GM19455 (cell line): ENCODE data around the gene RPP30.

Source experiments
- ATAC-seq: cut with Tn5 transposase; IDR thresholded peaks from one replicate; pipeline ENCODE4 v1.9.1; 2021; ENCODE audit not compliant: unreplicated experiment

The RPP30 gene

GRCh38 chr10:90871766-90872647 is at the start of gene RPP30:
Gene RPP30 (plus strand): TSS chr10:90871974. CDS start chr10:90871987, 13 bp downstream.
- peak; percentile 96 for ATAC-seq

- no peak for ATAC-seq
Observed at GRCh38 chr10:90822508-90822907, 49.3 kb upstream of the RPP30 start.

DNA sequence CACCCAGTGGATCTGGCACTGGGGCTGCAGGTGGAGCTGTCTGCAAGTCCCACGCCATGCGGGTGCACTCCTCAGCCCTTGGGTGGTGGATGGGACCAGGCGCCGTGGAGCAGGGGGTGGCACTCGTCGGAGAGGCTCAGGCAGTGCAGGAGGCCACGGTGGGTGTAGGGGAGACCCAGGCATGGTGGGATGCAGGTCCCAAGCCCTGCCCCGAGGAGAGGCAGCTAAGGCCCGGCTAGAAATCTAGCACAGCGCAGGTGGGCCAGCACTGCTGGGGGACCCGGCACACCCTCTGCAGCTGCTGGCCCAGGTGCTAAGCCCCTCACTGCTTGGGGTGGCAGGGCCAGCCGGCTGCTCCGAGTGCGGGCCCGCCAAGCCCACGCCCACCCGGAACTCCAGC is 39.7 kb upstream of the RPP30 start:
- no peak for ATAC-seq

GRCh38 chr10:90834326-90834725 is 37.4 kb upstream of the RPP30 start:
- ATAC-seq, result no peak

GRCh38 chr10:90837486-90837885 is 34.3 kb upstream of the RPP30 start:
- ATAC-seq, result no peak

- no peak for ATAC-seq
Observed at GRCh38 chr10:90842725-90843124, 29.0 kb upstream of the RPP30 start.

- no peak for ATAC-seq
Observed at GRCh38 chr10:90845726-90846125, 26.0 kb upstream of the RPP30 start.

GRCh38 chr10:90846746-90847145 is 25.0 kb upstream of the RPP30 start:
- no peak for ATAC-seq

DNA sequence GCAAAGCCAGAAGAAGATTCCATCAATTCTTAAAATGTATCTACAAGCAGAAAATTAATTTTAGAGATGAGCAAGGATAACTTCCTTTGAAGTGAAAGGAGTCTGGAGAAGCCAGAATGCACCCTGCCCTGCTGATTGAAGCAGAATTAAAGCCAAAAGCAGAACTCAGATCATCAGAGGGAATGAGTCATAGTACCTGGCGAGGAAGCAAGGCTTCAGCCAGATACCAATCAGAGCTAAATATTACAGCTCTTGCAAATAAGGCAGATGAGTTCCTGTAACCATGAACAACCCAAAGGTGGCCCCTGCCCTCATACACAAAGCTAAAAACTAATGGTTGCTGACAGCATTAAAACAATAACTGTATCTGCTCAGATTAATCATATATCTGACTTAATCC is 24.3 kb upstream of the RPP30 start:
- no peak for ATAC-seq

DNA sequence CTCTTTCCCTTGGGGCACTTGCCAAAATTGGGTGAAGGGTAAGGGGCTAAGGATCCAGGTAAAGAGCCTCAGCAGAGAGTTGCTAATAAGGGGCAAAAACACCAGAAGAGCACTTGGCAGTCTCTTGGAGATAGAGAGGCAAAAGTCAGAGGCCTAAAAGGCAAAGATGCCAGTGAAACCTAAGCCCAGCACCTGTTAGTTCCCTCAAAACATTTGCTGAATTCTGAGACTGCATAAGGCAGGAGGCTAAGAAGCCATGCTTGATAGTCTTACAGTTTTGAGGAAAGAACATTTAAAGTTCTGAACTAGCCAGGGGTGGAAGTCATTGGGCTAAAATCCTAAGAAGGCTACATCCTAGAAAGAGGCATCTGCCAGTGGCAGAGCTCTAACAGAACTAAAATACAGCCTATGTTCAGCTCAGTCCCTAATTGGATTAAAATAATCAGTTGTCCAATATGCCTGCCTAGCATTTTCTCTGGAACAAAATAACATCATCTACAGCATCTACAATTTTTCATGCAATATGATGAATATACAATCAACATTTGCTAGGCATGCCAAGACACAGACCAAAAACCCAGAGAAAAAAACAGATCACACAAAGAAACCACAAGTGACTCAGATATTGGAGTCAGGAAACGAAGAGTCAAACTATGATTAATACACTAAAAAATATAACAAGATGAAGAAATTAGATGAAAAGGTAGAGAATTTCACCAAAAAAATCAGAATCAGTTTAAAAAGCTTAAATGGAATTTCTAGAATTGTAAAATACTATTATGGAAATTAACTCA is 21.6 kb upstream of the RPP30 start:
- ATAC-seq, result no peak

- ATAC-seq, result no peak
Observed at GRCh38 chr10:90855126-90855525, 16.6 kb upstream of the RPP30 start.

GRCh38 chr10:90856261-90856660 is 15.5 kb upstream of the RPP30 start:
- no peak for ATAC-seq

GRCh38 chr10:90856964-90857634 is 14.7 kb upstream of the RPP30 start:
- no peak for ATAC-seq

DNA sequence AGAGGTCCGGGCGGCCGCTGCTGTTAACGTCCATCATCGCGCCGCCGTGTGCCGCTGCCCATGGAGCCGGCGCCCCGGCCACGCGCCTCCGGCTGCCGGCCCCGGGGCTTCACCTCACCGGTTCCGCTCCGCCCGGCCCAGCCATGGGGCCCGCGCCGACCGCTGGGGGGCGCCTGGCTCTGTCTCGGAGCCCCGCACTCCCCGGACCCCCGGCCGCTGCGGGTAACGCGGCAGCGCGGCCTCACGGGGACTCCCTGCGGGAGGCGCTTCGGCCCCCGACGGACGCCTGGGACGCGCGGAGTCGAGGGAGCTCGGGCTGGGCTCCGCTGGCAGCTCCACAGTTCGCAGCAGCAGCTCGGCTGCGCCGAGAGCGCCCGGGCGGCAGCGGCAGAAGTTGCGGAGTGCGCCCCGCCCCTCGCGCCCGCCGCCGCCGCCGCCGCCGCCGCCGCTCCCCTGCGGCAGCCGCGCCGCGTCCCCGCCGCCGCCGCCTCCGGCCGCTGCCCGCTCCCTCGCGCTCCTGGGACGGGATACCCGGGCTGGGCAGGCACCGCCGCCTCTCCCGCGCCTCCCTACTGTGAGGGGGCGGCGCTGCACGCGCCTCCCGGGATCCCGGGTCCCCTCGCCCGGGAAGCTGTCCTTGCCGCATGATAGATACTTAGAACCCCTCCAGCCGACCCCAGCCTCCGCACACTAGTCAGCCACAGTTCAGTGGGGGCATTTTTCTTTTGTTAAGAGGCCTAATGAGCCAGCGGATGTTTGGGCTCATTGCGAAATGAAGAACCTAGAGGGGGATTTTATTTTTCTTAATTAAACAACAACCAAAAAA is 13.9 kb upstream of the RPP30 start, which contains the start of gene HTR7:
HTR7 (minus strand) TSS at position 405 of the 826 bp plus-strand sequence; CDS start at position 37, 368 bp downstream.
- ATAC-seq, result peak; percentile 63

- ATAC-seq, result no peak
Observed at GRCh38 chr10:90858461-90858968, 13.3 kb upstream of the RPP30 start.

GRCh38 chr10:90859321-90859751 is 12.4 kb upstream of the RPP30 start:
- no peak for ATAC-seq

DNA sequence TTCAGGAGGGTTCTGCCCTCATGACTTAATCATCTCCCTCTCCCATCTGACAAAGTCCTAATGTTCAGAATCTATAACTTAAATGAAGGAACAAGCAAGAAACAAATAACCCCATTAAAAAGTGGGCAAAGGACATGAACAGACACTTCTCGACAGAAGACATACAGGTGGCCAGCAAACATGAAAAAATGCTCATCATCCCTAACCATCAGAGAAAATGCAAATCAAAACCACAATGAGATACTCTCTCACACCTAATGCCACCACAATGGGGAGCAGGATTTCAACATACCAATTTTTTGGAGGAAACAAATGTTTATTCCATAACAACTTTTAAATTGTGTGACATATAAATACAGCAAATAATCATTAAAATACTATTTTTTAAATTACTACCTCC is 11.0 kb upstream of the RPP30 start:
- ATAC-seq, result no peak

GRCh38 chr10:90862908-90863514 is 8.8 kb upstream of the RPP30 start:
- ATAC-seq, result no peak

- ATAC-seq, result no peak
Observed at GRCh38 chr10:90865401-90865800, 6.4 kb upstream of the RPP30 start.
